22Rv1 (cell line): ENCODE results near the gene API5.

Experiments used
- H3K27ac ChIP-seq: fragments of 450-650 bp; 2 replicates; pipeline ENCODE4 v1.5.1; 2017
- CTCF ChIP-seq: fragments of 450-650 bp; IDR thresholded peaks from 2 replicates; pipeline ENCODE4 v1.5.1; 2017; ENCODE audit warnings: mild to moderate bottlenecking
- ZFX ChIP-seq: fragments of 450-650 bp; IDR thresholded peaks from 2 replicates; pipeline ENCODE4 v1.6.1; 2017; ENCODE audit warnings: antibody characterized with exemption, borderline replicate concordance

API5 gene

GRCh38 chr11:43381802-43382201 lies 70.0 kb downstream of the API5 start:
- TF ChIP-seq CTCF (no peak), ZFX (no peak)
- H3K27ac ChIP-seq, result no peak overlapping the region

GRCh38 chr11:43382614-43383013 lies 70.8 kb downstream of the API5 start:
- no peak overlapping the region for H3K27ac ChIP-seq
- TF ChIP-seq ZFX, result no peak
- TF ChIP-seq CTCF, result no peak

GRCh38 chr11:43384393-43384792 lies 72.6 kb downstream of the API5 start:
- no peak overlapping the region for H3K27ac ChIP-seq
- TF ChIP-seq CTCF, result no peak
- TF ChIP-seq ZFX, result no peak

- H3K27ac ChIP-seq, result no peak overlapping the region
Measured at GRCh38 chr11:43392713-43393112, 80.9 kb downstream of the API5 start.

GRCh38 chr11:43393765-43394355 lies 82.1 kb downstream of the API5 start:
- no peak overlapping the region for H3K27ac ChIP-seq
- TF ChIP-seq ZFX (no peak), CTCF (no peak)

More at GRCh38 chr11:43392713-43393112, 80.9 kb downstream of the API5 start:
- TF ChIP-seq CTCF (no peak), ZFX (no peak)
